HG03159 (cell line): Measurements from ENCODE around the gene SIX5.

Source experiments
- ATAC-seq: cut with Tn5 transposase; IDR thresholded peaks from one replicate; pipeline ENCODE4 v1.9.1; 2021; ENCODE audit warnings: mild to moderate bottlenecking, moderate library complexity; ENCODE audit not compliant: unreplicated experiment

The SIX5 gene

DNA sequence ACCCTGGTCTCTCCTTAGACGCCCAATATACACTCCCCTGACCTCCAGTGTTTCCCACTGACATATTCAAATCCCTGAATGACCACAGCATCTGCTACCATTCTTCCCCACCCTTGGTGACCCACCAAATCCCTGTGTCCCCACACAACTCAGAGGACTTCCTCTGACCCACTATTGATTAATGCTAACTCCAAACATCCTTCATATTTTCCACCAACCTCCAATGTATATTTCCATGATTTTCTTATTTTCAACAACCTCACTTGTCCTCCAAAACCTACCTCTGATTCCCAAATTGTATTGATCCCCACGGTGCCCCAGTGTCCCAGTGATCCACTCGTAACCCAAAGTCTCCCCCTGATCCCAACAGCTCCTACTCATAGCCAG lies 24.1 kb upstream of the SIX5 start:
- no peak for ATAC-seq

GRCh38 chr19:45792470-45793177 lies 23.6 kb upstream of the SIX5 start, which contains the start of gene DMWD:
DMWD (minus strand) TSS chr19:45792845; CDS start chr19:45792756, 89 bp downstream.
- peak; percentile 84 for ATAC-seq

- no peak for ATAC-seq
Measured at GRCh38 chr19:45791744-45792469, 22.9 kb upstream of the SIX5 start.

- no peak for ATAC-seq
Measured at GRCh38 chr19:45790942-45791341, 21.9 kb upstream of the SIX5 start.

- ATAC-seq: no peak
Measured at GRCh38 chr19:45789035-45789786, 20.2 kb upstream of the SIX5 start.

DNA sequence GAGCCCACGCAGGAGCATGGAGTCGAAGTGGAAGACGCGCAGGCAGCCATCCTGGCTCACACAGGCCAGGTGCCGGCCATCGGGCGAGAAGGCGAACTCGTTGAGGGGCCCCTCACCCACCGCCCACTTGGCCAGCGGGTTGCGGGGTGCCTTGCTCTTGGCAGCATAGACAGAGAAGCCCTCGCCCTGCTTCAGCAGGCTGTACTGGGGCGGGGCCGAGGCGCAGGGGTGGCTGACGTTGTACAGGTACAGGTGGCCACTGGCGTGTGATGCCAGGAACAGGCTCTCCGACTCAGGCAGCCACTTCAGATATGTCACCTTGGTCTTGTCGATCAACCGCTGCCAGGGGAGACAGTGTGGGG lies 17.5 kb upstream of the SIX5 start:
- no peak for ATAC-seq

DNA sequence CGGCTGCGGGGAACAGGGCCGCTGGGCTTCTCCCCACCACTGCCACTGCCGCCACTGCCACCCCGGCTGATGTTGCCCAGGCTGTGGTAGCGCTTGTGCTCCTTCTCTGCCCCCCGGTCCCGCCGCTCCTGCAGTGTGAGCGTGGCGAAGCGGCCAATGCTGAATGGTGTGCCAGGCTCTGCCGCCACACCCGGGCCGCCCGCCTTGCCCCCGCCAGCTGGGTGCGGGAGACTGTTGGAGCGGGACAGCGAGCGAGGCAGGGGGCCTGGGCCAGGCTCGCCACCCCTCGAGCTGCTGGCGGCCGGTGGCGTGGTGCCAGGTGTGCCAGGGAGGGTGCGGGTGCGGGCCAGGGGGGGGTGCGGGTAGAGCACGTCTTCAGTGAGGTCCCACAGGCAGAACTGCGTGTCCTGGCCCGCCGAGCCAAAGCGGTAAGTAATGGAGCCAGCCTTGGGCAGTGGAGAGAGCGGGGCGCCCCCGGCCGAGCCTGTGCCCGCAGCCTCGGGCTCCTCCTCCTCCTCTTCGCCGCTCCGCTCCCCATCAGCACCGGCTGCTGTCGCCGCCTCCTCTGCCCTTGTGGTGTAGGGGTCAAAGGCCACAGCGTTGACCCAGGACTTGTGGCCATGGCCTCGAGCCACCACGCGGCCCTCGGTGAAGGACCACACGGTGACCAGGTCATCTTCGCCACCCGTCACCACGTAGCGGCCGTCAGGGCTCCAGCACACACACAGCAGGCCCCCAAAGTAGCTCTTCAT lies 16.9 kb upstream of the SIX5 start:
- ATAC-seq: no peak

GRCh38 chr19:45785097-45785496 lies 16.0 kb upstream of the SIX5 start:
- ATAC-seq: no peak

- ATAC-seq: no peak
Measured at GRCh38 chr19:45784096-45784495, 15.0 kb upstream of the SIX5 start.

- ATAC-seq: no peak
Measured at GRCh38 chr19:45782820-45783785, 14.1 kb upstream of the SIX5 start.

DNA sequence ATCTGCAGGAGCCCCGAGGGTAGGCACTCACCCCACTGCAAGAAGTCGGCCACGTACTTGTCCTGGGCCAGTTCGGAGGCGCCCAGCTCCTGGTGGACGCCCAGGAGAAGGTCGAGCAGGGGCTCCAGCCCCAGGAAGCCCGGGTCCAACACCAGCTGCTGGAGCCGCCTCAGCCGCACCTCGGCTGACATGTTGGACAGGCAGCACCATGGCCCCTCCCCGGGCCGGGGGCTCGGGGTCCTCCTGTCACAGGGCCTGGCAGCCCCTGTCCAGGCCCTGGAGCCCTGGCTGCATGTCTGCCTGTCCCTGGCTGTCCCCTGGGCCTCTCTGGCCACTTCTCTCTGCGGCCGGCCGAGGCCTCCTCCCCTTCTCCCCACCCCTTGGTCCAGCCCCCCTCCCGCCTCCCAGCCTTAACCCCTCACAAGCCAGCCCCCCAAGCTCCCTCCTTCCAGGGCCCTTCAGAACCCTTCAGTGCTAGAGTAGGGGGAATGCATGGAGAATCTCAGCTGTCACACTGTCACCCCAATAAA lies 13.2 kb upstream of the SIX5 start, which contains the start of gene DMPK:
Gene DMPK, minus strand, starts transcription at position 329 of the 530 bp plus-strand sequence. Its CDS starts 138 bp downstream, at position 191.
- ATAC-seq: no peak

- no peak for ATAC-seq
Measured at GRCh38 chr19:45781214-45782161, 12.4 kb upstream of the SIX5 start.

GRCh38 chr19:45780448-45781213 lies 11.6 kb upstream of the SIX5 start:
- no peak for ATAC-seq

DNA sequence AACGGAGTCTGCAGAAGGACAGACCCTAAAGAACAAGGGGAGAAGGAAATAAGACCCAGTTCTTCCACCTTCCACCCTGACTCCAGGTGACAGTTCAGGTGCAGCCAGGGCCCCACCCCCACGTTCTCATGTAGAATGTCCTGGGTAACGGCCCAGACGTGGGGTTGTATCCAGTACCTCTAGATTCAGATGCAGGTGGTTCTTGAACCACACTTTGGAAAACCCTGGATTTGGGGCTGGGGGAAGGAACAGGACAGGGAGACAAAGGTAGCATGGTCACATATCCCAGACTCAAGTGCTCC lies 11.0 kb upstream of the SIX5 start:
- no peak for ATAC-seq

DNA sequence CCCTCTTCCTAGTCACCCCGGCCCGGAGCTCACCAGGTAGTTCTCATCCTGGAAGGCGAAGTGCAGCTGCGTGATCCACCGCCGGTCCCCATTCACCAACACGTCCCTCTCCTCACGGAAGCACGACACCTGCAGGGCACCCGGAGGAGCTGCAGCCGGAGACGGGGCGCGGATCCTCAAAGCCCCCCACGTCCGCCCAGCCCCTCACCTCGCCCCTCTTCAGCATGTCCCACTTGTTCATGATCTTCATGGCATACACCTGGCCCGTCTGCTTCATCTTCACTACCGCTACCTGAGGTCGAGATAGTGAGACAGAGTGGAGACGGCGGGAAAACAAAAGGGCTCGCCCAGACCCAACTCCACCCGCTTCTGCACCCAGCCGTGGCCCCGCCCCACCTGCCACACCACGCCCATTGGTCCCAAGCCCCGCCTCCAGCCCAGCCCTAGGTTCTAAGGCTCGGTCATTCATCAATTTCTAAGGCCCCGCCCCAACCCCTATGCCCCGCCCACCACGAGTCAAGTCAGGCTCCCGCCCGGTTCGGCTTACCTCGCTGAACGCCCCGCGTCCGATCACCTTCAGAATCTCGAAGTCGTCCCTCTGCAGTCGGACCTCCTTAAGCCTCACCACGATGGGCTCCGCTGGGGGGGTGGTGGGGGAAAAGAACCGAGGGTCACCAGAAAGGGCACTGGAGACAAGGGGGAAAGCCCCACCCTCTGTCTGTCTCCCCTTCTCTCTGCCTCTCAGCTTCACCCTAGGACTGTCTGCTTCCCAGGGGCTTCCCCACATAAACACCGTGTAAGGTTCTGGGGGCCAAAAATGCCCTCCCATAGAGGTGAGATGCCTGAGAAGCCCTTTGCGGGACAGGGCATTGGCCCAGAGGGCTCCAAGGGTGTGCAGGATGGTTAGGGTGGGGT lies 10.4 kb upstream of the SIX5 start:
- ATAC-seq: peak; percentile 78

GRCh38 chr19:45778010-45778661 lies 9.1 kb upstream of the SIX5 start:
- ATAC-seq: no peak
